ENCODE results near the gene ABLIM2. TPM values are rescaled to one million over a fixed set of nuclear protein-coding genes. Genes with fewer than 3 reads are reported as not detected.

ABLIM2 gene
- total and polyA plus RNA-seq, 2 of the 8 experiments (the other 6 are each of a cell fraction or from before 2014, with no cell fraction given): 2.8 to 3.0 TPM

GRCh38 chr4:8108261-8108660 lies 50.4 kb downstream of the ABLIM2 start (continued):
- TF ChIP-seq, protein P1, sequence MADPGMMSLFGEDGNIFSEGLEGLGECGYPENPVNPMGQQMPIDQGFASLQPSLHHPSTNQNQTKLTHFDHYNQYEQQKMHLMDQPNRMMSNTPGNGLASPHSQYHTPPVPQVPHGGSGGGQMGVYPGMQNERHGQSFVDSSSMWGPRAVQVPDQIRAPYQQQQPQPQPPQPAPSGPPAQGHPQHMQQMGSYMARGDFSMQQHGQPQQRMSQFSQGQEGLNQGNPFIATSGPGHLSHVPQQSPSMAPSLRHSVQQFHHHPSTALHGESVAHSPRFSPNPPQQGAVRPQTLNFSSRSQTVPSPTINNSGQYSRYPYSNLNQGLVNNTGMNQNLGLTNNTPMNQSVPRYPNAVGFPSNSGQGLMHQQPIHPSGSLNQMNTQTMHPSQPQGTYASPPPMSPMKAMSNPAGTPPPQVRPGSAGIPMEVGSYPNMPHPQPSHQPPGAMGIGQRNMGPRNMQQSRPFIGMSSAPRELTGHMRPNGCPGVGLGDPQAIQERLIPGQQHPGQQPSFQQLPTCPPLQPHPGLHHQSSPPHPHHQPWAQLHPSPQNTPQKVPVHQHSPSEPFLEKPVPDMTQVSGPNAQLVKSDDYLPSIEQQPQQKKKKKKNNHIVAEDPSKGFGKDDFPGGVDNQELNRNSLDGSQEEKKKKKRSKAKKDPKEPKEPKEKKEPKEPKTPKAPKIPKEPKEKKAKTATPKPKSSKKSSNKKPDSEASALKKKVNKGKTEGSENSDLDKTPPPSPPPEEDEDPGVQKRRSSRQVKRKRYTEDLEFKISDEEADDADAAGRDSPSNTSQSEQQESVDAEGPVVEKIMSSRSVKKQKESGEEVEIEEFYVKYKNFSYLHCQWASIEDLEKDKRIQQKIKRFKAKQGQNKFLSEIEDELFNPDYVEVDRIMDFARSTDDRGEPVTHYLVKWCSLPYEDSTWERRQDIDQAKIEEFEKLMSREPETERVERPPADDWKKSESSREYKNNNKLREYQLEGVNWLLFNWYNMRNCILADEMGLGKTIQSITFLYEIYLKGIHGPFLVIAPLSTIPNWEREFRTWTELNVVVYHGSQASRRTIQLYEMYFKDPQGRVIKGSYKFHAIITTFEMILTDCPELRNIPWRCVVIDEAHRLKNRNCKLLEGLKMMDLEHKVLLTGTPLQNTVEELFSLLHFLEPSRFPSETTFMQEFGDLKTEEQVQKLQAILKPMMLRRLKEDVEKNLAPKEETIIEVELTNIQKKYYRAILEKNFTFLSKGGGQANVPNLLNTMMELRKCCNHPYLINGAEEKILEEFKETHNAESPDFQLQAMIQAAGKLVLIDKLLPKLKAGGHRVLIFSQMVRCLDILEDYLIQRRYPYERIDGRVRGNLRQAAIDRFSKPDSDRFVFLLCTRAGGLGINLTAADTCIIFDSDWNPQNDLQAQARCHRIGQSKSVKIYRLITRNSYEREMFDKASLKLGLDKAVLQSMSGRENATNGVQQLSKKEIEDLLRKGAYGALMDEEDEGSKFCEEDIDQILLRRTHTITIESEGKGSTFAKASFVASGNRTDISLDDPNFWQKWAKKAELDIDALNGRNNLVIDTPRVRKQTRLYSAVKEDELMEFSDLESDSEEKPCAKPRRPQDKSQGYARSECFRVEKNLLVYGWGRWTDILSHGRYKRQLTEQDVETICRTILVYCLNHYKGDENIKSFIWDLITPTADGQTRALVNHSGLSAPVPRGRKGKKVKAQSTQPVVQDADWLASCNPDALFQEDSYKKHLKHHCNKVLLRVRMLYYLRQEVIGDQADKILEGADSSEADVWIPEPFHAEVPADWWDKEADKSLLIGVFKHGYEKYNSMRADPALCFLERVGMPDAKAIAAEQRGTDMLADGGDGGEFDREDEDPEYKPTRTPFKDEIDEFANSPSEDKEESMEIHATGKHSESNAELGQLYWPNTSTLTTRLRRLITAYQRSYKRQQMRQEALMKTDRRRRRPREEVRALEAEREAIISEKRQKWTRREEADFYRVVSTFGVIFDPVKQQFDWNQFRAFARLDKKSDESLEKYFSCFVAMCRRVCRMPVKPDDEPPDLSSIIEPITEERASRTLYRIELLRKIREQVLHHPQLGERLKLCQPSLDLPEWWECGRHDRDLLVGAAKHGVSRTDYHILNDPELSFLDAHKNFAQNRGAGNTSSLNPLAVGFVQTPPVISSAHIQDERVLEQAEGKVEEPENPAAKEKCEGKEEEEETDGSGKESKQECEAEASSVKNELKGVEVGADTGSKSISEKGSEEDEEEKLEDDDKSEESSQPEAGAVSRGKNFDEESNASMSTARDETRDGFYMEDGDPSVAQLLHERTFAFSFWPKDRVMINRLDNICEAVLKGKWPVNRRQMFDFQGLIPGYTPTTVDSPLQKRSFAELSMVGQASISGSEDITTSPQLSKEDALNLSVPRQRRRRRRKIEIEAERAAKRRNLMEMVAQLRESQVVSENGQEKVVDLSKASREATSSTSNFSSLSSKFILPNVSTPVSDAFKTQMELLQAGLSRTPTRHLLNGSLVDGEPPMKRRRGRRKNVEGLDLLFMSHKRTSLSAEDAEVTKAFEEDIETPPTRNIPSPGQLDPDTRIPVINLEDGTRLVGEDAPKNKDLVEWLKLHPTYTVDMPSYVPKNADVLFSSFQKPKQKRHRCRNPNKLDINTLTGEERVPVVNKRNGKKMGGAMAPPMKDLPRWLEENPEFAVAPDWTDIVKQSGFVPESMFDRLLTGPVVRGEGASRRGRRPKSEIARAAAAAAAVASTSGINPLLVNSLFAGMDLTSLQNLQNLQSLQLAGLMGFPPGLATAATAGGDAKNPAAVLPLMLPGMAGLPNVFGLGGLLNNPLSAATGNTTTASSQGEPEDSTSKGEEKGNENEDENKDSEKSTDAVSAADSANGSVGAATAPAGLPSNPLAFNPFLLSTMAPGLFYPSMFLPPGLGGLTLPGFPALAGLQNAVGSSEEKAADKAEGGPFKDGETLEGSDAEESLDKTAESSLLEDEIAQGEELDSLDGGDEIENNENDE (IDR thresholded peaks at IDR 0.05; ENCODE audit: insufficient replicate concordance, low read length): no peak
- TF ChIP-seq BCL11A (IDR thresholded peaks at IDR 0.05; ENCODE audit: low read depth in 2 of 2, low read length in 2 of 2) (no peak), RAD21 (IDR thresholded peaks at IDR 0.05 in 1 of 2, conservative IDR thresholded peaks at IDR 0.05 in 1 of 2; ENCODE audit: low read depth in 2 of 2, low read length in 2 of 2) (no peak), TBP (IDR thresholded peaks at IDR 0.05; ENCODE audit: low read depth, low read length) (no peak)

All from H1 (cell line).